A673 (cell line): Measurements from ENCODE around the gene ZNF630.
"Not testable (repeated sequence)": the region's sequence is repeated elsewhere in the genome, so short reads cannot be mapped to it uniquely, and the experiment has no call there.

Experiments used
- EZH2 ChIP-seq: fragments of 200-600 bp; sonication (generic); IDR thresholded peaks from 2 replicates; pipeline ENCODE4 v1.6.1; 2017; ENCODE audit warnings: borderline replicate concordance, low read depth, mild to moderate bottlenecking, mixed read lengths, antibody characterized with exemption, low read length; ENCODE audit not compliant: poor library complexity, severe bottlenecking
- TF ChIP-seq, protein P1 (sequence below): fragments of 300-800, 200-600 bp; sonication (generic); conservative IDR thresholded peaks from 2 replicates; pipeline ENCODE4 v1.5.1; 2017; ENCODE audit warnings: low read depth, mild to moderate bottlenecking, antibody characterized with exemption, low read length, moderate library complexity, mixed read lengths

DNA sequence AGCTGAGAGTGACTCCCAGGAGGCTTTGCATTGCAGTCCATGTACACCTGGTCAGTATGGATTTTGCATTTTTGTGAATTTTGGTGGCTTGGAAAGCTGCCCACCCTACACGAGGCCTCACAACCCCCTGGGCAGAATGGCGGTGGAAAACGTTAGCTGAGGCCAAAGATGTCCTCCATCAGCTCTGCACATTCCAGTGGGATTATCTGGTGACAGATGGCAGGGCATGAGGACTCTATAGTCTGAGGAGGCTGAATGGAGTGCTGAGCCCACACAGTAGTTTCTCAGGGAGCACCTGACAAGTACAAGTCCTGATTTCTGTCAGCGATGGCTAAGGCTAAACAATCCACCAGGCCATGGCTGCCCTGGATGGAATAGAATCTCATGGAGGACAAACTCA, 43.9 kb downstream of the ZNF630 start:
- TF ChIP-seq, protein P1, sequence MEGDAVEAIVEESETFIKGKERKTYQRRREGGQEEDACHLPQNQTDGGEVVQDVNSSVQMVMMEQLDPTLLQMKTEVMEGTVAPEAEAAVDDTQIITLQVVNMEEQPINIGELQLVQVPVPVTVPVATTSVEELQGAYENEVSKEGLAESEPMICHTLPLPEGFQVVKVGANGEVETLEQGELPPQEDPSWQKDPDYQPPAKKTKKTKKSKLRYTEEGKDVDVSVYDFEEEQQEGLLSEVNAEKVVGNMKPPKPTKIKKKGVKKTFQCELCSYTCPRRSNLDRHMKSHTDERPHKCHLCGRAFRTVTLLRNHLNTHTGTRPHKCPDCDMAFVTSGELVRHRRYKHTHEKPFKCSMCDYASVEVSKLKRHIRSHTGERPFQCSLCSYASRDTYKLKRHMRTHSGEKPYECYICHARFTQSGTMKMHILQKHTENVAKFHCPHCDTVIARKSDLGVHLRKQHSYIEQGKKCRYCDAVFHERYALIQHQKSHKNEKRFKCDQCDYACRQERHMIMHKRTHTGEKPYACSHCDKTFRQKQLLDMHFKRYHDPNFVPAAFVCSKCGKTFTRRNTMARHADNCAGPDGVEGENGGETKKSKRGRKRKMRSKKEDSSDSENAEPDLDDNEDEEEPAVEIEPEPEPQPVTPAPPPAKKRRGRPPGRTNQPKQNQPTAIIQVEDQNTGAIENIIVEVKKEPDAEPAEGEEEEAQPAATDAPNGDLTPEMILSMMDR: not testable (repeated sequence)
- not testable (repeated sequence) for TF ChIP-seq EZH2
